Measurements from ENCODE around the gene FAM174C. TPM values are rescaled to one million over a fixed set of nuclear protein-coding genes. Genes with fewer than 3 reads are reported as not detected.

Gene FAM174C
- total RNA-seq, 2 donors from 2014 or later = 41.8 to 114 TPM

GRCh38 chr19:1274852-1275259 lies 474 bp upstream of the FAM174C start:
- H3K27ac ChIP-seq = peak overlapping the region; percentile 99
- TF ChIP-seq CTCF (IDR thresholded peaks at IDR 0.05) = no peak
- peak overlapping the region; percentile 55 to 98 for H3K9ac ChIP-seq (ENCODE audit: low read depth in 2 of 2, low read length in 2 of 2)
- no peaks in the 10 kb centered on the region for H3K27me3 ChIP-seq
- no peaks in the 10 kb centered on the region for H3K9me3 ChIP-seq
- no peak for DNase-seq
- peaks cover 45% of the 10 kb centered on the region for H3K4me1 ChIP-seq
- H3K36me3 ChIP-seq = peaks cover 10% of the 10 kb centered on the region
- peak overlapping the region; percentile 67 for H3K4me3 ChIP-seq
- intact Hi-C loops (cut with DNase I) = loop anchor here (5.0 kb wide), 1 partner anchor 97 kb away; no protein-coding TSS in a partner anchor

- Histone ChIP-seq H3K27ac (peak overlapping the region; percentile 99), H3K4me3 (peak overlapping the region; percentile 67), H3K9ac (ENCODE audit: low read depth in 2 of 2, low read length in 2 of 2) (peak overlapping the region; percentile 79 to 94), H3K4me1 (peaks cover 36% of the 10 kb centered on the region), H3K9me3 (no peaks in the 10 kb centered on the region), H3K27me3 (no peaks in the 10 kb centered on the region), H3K36me3 (peaks cover 10% of the 10 kb centered on the region)
- DNase-seq = no peak
- intact Hi-C loops (cut with DNase I) = loop anchor here (5.0 kb wide), 1 partner anchor 96 kb away; no protein-coding TSS in a partner anchor
- TF ChIP-seq CTCF (IDR thresholded peaks at IDR 0.05) = no peak
These were observed 772 bp downstream of the FAM174C start for GRCh38 chr19:1275976-1276627.

GRCh38 chr19:1276628-1277022 lies 1.3 kb downstream of the FAM174C start:
- peak overlapping the region in 1 of 2 donors; percentile 94 for H3K9ac ChIP-seq (ENCODE audit: low read depth in 2 of 2, low read length in 2 of 2)
- peaks cover 34% of the 10 kb centered on the region for H3K4me1 ChIP-seq
- H3K27ac ChIP-seq = peak overlapping the region; percentile 99
- peak overlapping the region; percentile 67 for H3K4me3 ChIP-seq
- H3K36me3 ChIP-seq = peaks cover 10% of the 10 kb centered on the region
- DNase-seq = peak; percentile 69
- no peaks in the 10 kb centered on the region for H3K27me3 ChIP-seq
- intact Hi-C loops (cut with DNase I) = loop anchor here (5.0 kb wide), 1 partner anchor 96 kb away; no protein-coding TSS in a partner anchor
- no peaks in the 10 kb centered on the region for H3K9me3 ChIP-seq
- no peak for TF ChIP-seq CTCF (IDR thresholded peaks at IDR 0.05)

- Histone ChIP-seq H3K4me3 (no peak overlapping the region), H3K9me3 (no peaks in the 10 kb centered on the region), H3K27me3 (no peaks in the 10 kb centered on the region), H3K27ac (no peak overlapping the region), H3K9ac (ENCODE audit: low read depth in 2 of 2, low read length in 2 of 2) (peak overlapping the region in 1 of 2 donors; percentile 94), H3K4me1 (peaks cover 32% of the 10 kb centered on the region), H3K36me3 (peaks cover 10% of the 10 kb centered on the region)
- intact Hi-C loops (cut with DNase I) = loop anchor here (5.0 kb wide), 1 partner anchor 95 kb away; no protein-coding TSS in a partner anchor
- TF ChIP-seq CTCF (IDR thresholded peaks at IDR 0.05) = no peak
- no peak for DNase-seq
These were observed 1.7 kb downstream of the FAM174C start for GRCh38 chr19:1277061-1277460.

GRCh38 chr19:1278074-1278473 lies 2.7 kb downstream of the FAM174C start:
- H3K9ac ChIP-seq (ENCODE audit: low read depth in 2 of 2, low read length in 2 of 2) = no peak overlapping the region
- H3K9me3 ChIP-seq = no peaks in the 10 kb centered on the region
- intact Hi-C loops (cut with DNase I) = loop anchor here (5.0 kb wide), 1 partner anchor 94 kb away; no protein-coding TSS in a partner anchor
- peaks cover 33% of the 10 kb centered on the region for H3K4me1 ChIP-seq
- no peak overlapping the region for H3K27ac ChIP-seq
- H3K4me3 ChIP-seq = no peak overlapping the region
- TF ChIP-seq CTCF (IDR thresholded peaks at IDR 0.05) = no peak
- H3K36me3 ChIP-seq = peaks cover 6% of the 10 kb centered on the region
- H3K27me3 ChIP-seq = no peaks in the 10 kb centered on the region
- DNase-seq = no peak

Measured in colonic mucosa (tissue), 4 donors.